ENCODE measurements around the gene CARMIL1.

- TF ChIP-seq POLR2A (IDR thresholded peaks at IDR 0.05; ENCODE audit: low read depth, low read length) (no peak), TAF1 (IDR thresholded peaks at IDR 0.05; ENCODE audit: low read depth, low read length) (no peak), POLR2AphosphoS5 (IDR thresholded peaks at IDR 0.05; ENCODE audit: low read depth, low read length) (no peak)
Measured at GRCh38 chr6:25590986-25591385, 311.8 kb downstream of the CARMIL1 start.
